GM18498 (cell line): Measurements from ENCODE around the gene MNX1.

Experiments
- ATAC-seq: cut with Tn5 transposase; IDR thresholded peaks from one replicate; pipeline ENCODE4 v1.9.1; 2021; ENCODE audit warnings: mild to moderate bottlenecking, moderate library complexity; ENCODE audit not compliant: unreplicated experiment

The MNX1 gene

GRCh38 chr7:157033483-157034473 lies 23.3 kb upstream of the MNX1 start:
- no peak for ATAC-seq

DNA sequence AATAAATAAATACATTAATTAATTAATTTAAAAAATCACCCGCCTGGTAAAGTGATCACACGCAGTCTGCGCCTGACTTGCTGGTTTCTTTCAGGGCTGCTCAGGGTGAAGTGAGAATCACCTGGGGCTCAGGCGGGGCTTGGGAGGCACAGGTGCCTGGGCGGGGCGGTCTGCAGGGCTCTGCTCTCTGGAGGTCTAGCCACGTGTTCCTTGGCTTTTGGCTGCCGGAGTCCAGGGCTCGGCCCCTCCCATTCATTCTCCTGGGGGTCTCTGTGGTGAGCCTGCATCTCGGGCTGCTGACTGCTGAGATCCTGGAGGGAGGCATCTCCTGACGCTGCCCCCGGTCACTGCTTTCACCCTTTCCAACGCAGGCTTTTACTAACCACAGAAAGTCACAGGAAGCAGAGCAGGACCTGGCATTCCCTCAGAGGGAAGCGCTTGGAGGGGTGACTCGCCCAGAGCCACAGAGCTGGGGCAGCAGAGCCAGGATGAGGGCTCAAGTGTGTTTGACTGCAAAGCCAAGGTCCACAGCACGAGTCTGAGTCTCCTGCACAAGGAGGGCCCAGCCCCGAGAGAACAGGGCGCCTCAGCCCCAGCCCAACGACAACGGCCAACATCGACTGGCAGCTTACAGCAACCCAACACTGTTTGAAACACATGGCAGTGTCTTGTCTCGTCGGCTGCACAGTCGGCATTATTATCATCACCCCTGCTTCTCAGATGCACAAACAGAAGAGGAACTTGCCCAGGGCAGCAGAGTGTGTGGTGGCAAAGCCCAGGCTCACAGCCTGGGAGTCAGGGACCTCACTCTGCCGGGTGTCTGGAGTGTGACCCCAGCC lies 22.4 kb upstream of the MNX1 start:
- no peak for ATAC-seq

DNA sequence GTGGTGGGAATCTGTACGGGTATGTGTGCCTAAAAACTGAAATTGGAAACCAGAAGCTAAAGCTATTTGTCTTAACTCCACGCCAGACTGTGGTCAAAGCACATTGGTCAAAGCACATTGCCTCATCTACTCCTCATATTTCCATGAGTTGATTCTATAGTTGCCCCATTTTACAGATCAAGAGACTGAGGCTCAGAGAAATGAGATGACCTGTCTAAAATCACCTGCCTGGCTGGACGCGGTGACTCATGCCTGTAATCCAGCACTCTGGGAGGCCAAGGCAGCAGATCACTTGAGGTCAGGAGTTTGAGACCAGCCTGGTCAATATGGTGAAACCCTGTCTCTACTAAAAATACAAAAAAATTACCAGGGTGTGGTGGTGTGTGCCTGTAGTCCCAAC lies 21.7 kb upstream of the MNX1 start:
- ATAC-seq, result no peak

DNA sequence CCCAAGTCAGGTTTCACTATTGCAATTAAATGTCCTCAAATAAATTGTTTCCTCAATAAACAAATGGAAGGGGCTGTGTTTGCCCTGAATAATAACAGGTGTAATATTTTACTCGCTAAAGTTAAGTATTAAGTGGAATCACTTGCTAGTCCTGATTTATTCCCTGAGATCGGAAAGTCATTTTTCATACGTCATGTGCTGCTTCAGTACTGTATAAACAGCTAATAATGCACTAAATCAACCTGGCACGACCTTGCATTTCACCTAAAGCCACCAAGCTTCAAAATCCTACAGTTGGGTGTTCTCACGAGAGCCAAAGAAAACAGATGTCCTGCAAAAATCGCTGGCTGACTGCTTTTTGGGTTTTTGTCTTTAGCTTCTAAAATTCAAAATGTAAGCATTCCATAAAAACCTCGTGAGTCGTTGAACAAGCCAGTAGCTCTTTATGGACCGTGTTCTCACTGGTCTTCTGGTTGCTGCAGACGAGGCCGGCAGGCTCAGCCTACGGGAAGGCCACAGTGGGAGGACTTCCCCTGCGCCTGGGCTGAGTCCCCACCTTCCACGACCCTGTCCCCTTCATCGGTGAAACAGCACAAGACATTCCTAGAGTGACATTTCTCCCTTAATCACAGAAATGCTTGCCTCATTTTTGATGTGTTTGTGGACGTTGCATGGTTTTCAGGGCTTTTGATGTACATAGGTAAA lies 17.9 kb upstream of the MNX1 start:
- no peak for ATAC-seq

GRCh38 chr7:157027568-157028198 lies 17.2 kb upstream of the MNX1 start:
- no peak for ATAC-seq

DNA sequence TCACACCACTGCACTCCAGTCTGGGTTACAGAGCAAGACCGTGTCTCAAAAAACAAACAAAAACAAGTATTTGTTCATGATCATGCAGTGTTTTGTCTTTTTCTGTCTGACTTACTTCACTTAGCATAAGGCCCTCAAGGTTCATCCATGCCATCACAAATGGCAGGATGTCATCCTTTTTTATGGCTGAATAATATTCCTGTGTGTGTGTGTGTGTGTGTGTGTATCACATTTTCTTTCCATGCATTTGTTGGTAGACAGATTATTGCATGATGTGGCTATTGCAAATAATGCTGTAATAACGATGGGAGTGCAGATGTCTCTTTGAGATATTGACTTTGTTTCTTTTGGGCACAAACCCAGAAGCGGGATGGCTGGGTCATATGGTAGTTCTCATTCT lies 14.3 kb upstream of the MNX1 start:
- no peak for ATAC-seq

GRCh38 chr7:157023589-157023905 lies 13.1 kb upstream of the MNX1 start:
- ATAC-seq, result no peak

DNA sequence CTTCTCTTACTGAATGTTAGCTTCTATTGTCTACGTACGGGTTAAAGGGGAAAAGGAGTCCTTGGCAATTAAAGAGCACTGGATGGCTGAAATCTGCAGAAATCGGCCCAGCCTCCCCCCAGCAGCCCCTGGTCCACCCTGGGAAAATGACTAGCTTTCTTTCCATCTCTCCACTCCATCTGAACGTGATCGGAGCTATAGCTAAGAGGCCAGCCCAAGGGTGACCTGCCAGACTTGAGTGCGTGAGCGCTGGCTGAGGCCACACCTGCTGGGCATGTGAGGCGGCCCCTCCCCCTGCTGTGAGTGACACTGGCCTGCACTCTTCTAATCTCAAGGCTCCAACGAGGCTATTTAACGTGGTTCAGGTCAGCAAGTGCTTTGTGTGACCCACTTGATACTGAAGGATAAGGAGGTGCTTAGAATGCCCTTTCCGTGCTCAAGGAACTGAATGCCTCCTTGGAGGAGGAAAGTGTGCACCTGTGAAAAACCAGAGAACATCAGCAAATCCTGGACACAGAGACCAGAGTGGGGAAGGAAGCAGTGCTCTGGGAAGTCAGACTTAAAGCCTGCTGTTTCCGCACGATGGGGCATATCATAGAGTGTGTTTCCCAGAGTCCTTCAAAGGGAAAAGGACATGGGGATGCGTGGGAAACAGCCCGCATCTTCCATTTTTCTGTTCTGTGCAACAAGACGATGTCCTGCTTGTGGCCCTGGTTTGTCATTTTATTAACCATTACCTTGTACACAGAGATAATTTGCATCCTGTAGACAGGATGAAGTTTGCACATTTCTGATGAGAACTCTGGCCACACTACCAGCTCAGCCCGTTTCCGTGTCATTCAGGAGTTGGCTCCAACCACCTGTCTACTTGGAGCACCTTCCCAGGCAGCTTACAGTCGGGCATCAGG lies 12.5 kb upstream of the MNX1 start:
- ATAC-seq, result no peak

DNA sequence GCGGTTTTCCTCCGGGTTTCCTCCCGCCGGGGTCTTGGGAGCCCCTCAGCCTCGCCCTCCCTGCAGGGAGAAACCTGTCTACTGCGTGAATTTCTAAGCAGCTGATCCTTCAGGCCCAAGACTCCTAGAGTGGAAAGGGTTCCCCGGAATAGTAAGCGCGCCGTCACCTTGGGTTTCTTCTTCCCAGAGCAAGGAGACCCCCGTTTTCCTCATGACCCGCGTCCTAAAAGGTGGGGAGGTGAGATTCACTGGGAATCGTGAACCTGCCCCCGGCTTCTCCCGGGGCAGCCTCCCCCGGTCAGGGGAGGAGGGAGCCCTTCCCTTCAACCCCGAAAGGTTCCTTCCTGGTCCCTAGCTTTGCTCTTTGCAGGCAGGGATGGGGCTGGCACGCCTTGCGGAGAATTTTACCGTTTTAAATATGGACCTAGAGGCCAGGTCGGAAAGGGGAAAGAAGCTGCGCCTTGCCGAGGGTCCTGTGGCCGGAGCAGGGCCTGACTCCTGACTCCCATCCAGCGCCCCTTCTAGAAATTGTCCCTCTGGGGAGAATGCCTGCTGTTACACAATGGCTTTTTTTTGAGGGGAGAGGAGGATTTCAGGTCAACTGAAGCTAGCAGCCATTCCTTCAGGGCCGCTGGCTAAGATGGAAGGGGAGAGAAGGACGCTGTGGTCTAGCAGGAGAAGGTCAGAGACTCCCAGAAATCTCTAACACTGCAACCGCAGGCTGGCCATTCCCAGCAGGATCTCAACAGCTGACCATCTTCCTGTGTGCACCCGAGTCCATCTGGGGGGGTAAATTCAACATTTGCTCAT lies 11.6 kb upstream of the MNX1 start:
- ATAC-seq, result no peak

DNA sequence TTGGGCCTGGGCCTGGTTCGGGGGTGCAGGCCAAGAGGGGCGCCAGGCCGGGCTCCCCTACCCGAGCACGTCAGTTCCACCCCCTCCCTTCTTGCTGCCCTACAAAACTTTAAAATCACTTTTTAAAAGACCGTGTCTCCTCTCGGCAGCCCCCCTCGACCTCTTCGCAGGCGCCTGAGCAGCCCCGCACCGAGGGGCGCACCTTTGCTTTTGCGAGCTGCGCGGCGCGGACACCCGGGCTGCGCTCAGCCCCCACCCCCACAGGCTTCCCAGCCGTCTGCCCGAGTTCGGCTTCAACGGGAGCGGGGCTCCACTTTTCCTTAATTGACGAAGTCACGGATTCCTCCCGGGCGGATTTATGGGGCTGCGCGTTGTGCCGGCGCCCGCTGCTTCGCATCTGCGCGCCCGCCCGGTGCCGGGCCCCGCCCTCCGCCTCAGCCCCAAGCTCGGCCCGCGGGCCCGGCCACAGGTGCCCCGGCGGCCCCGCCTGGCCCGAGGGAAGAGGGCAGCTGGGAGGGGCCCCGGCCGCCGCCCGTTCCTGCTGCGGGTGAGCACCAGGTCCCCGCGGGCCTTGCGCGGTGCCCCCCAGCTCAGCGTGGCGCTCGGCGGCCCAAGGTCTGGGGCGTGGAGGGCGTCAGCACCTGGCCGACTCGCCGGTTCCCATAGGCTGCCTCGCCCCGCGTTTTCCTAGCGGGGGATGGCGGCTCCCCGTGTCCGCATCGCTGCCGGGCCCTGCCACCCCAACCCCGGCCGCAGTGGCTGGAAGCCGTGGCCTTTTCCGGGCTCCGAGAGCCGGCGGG lies 10.8 kb upstream of the MNX1 start:
- no peak for ATAC-seq

GRCh38 chr7:157020514-157021070 lies 10.1 kb upstream of the MNX1 start:
- ATAC-seq, result no peak

DNA sequence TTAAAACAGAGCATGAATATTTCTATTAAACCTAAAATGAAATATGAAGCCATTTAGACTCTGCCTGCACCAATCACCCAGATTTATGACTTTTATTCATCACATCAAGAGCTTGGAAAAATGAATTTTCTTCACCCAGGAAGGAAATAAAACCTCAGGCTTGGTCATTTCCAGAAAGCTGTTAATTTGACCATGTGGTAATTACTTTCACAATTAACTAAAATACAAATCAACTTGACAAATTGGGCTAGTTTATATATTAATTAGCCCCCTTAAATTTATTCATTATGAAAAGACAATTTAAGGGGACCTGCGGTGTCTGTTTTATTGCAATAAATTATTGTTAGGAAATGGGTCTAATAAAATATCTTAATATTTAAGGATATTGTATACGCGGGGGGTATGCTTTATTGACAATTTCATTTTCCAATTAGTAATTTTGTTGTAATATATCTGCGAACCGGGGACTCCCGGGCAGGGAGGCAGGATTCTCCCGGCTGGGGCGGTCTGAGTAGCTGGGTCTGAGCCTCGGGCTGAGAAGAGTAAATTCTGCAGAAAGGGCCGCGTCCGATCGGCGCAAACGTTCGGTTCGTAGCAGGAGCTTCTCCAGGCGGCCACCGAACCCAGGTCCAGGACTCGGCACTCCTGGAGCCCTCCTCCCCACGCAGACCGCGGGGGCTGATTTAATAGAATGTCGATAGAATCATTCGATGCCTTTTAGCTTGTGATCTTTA lies 9.4 kb upstream of the MNX1 start:
- no peak for ATAC-seq

- ATAC-seq, result no peak
These were observed 8.6 kb upstream of the MNX1 start for GRCh38 chr7:157018997-157019608.

DNA sequence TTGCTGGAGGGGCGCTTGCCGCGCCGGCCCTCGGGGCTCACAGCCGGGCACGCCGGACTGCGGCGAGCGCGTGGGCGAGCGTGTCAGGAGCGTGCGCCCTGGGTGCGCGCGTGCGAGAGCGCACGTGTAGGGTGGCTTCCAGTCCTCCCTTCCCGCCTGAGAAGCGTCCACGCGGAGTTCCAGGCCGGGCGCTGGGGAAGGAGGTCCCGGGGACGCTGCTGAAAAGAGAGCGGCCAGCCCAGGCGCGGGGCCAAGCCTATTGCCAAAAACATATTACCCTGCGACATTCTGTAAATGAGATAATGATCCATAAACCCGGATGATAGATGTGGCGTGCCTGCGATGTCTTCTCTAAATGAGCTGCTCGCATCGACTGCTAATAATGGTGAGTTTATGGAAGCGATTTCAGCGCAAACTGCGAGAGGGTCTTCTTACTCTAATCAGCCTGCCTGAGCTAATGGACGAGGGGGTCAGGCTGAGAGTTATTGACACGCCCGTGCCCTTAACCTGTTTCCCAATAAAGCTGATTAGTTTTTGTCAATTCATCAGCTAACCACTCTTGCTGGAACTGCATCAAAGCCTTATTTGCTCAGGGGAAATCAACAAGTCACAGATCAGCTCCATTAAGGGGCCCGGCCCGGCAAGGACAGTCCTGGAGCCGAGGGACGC lies 8.0 kb upstream of the MNX1 start:
- ATAC-seq, result no peak

- no peak for ATAC-seq
These were observed 7.3 kb upstream of the MNX1 start for GRCh38 chr7:157017603-157018327.

- no peak for ATAC-seq
These were observed 6.7 kb upstream of the MNX1 start for GRCh38 chr7:157017149-157017548.
